Spleen (tissue), 11 donors: ENCODE data around the gene ITGA2. TPM values are rescaled to one million over a fixed set of nuclear protein-coding genes. Genes with fewer than 3 reads are reported as not detected.

Experiments used
- DNase-seq: peaks from one replicate; pipeline ENCODE4 v3.0.0-alpha.2; 2020
- H3K27ac ChIP-seq, 8 donors: fragments of 200-600 bp; sonication (generic) in 7 of 8; 1 replicate in 4 of 8; 2 replicates in 4 of 8; pipeline versions ENCODE4 v1.5.0 to v1.8.0; 2016 to 2021; ENCODE audit warnings: inconsistent platforms in 4 of 8, mild to moderate bottlenecking in 4 of 8, moderate library complexity in 1 of 8
- H3K27me3 ChIP-seq, 7 donors: fragments of 200-600 bp; sonication (generic) in 6 of 7; replicated peaks in 1 of 7; 1 replicate in 4 of 7; 2 replicates in 3 of 7; pipeline versions ENCODE4 v1.5.0 to v1.8.0; 2016 to 2021; ENCODE audit warnings: inconsistent platforms in 3 of 7, mild to moderate bottlenecking in 1 of 7
- H3K36me3 ChIP-seq, 6 donors: fragments of 200-600 bp; sonication (generic) in 5 of 6; 1 replicate in 4 of 6; 2 replicates in 2 of 6; pipeline versions ENCODE4 v1.5.0 to v1.8.0; 2016 to 2021; ENCODE audit warnings: inconsistent platforms in 2 of 6
- H3K4me1 ChIP-seq, 6 donors: fragments of 200-600 bp; sonication (generic) in 5 of 6; 1 replicate in 3 of 6; 2 replicates in 3 of 6; pipeline versions ENCODE4 v1.5.0 to v1.8.0; 2016 to 2021; ENCODE audit warnings: inconsistent platforms in 3 of 6
- H3K4me3 ChIP-seq, 8 donors: fragments of 200-600 bp; sonication (generic) in 7 of 8; 1 replicate in 4 of 8; 2 replicates in 4 of 8; pipeline versions ENCODE4 v1.5.0 to v1.8.0; 2016 to 2021; ENCODE audit warnings: inconsistent platforms in 4 of 8, mild to moderate bottlenecking in 4 of 8, moderate library complexity in 2 of 8
- H3K9me3 ChIP-seq, 8 donors: fragments of 200-600 bp; sonication (generic) in 7 of 8; 1 replicate in 4 of 8; 2 replicates in 4 of 8; pipeline versions ENCODE4 v1.5.0 to v1.8.0; 2016 to 2021; ENCODE audit warnings: inconsistent platforms in 4 of 8
- CTCF ChIP-seq, 11 experiments: fragments of 200-600 bp in 7 of 11; fragments of 450-650 bp in 4 of 11; sonication (generic) in 4 of 11; IDR thresholded peaks in 8 of 11; conservative IDR thresholded peaks in 3 of 11; 1 replicate in 7 of 11; 2 replicates in 4 of 11; pipeline versions ENCODE4 v1.4.0 to v1.8.0; 2016 to 2021; ENCODE audit warnings: antibody characterized with exemption in 11 of 11, inconsistent platforms in 4 of 11, mild to moderate bottlenecking in 1 of 11
- POLR2A ChIP-seq, 3 donors: fragments of 450-650 bp; IDR thresholded peaks; one replicate each; pipeline ENCODE4 v1.5.1; 2017; ENCODE audit warnings: antibody characterized with exemption in 3 of 3, mild to moderate bottlenecking in 1 of 3
- POLR2AphosphoS5 ChIP-seq, 3 donors: sonication (generic); formaldehyde crosslinking; IDR thresholded peaks; one replicate each; pipeline ENCODE4 v1.5.1; 2017; ENCODE audit warnings: antibody characterized with exemption in 3 of 3
- WGBS, 5 donors: extraction: QIAGEN DNeasy Blood & Tissue Kit in 3 of 5; methylation state at CpG; one replicate each; pipeline versions ENCODE4 v1.1.5 to v1.1.7; 2013 to 2018; 5-methylcytosine and 5-hydroxymethylcytosine counted together
- intact Hi-C: fragments of 100-400 bp; cut with DNase I; formaldehyde crosslinking; loops from one replicate; pipeline ENCODE4 v1.15.0; 2023; ENCODE audit warnings: low total_unique reads
- polyA plus RNA-seq, 3 donors: library from polyadenylated mRNA; stranded (reverse); fragments of 200-250 nt; gene quantifications; one replicate each; pipeline ENCODE4 v1.2.1, GENCODE V29; 2013
- total RNA-seq, 7 donors: library from RNA; depleted of rRNA in 3 of 7; stranded (reverse); fragments of >200 nt in 3 of 7; fragmentation: NEBNext Ultra II Directional in 4 of 7; extraction: Animal tissue kit (Norgen Biotek cat#: 25700) in 4 of 7; gene quantifications; one replicate each; pipeline versions ENCODE4 v1.1.0 to v1.2.1, GENCODE V29; 2016 to 2021
- donor health status: healthy with polysubstance abuse.
- donor health status: DM: no; HTN: no; CAD: no; lungs with moderate emphysema.
- donor health status: DM: no; HTN: no; CAD: no.
- donor health status: Bipolar disorder and iron deficiency.
- donor health status: healthy.
- donor health status: DM: no; HTN: no; CAD: no.
- donor health status: DM: yes; HTN: yes; CAD: no.

The ITGA2 gene
- total and polyA plus RNA-seq, 10 donors = 0.54 to 21.6 (median 13.1) TPM

- Histone ChIP-seq H3K9me3 (no peaks in the 10 kb centered on the region), H3K4me3 (no peak overlapping the region), H3K36me3 (no peaks in the 10 kb centered on the region), H3K4me1 (peaks cover 0 to 39% (median 13%) of the 10 kb centered on the region in 6 donors), H3K27me3 (no peaks in the 10 kb centered on the region), H3K27ac (no peak overlapping the region)
- DNase-seq = no peak
- intact Hi-C loops = no loop called here
- TF ChIP-seq CTCF (IDR thresholded peaks at IDR 0.05 in 8 of 11, conservative IDR thresholded peaks at IDR 0.05 in 3 of 11) = no peak
- TF ChIP-seq POLR2A (IDR thresholded peaks at IDR 0.05) = no peak
- no peak for TF ChIP-seq POLR2AphosphoS5 (IDR thresholded peaks at IDR 0.05)
These were observed 45.7 kb downstream of the ITGA2 start for GRCh38 chr5:53034832-53035231.

GRCh38 chr5:53035868-53036381, 46.8 kb downstream of the ITGA2 start:
- Histone ChIP-seq H3K9me3 (no peaks in the 10 kb centered on the region), H3K4me3 (no peak overlapping the region), H3K36me3 (no peaks in the 10 kb centered on the region), H3K27ac (no peak overlapping the region), H3K27me3 (no peaks in the 10 kb centered on the region), H3K4me1 (peaks cover 0 to 44% (median 19%) of the 10 kb centered on the region in 6 donors)
- intact Hi-C loops = no loop called here
- 53 to 82% (median 65%) methylated on average over 2 of the region's 2 CpGs for WGBS, 5 donors
- no peak for DNase-seq
- no peak for TF ChIP-seq POLR2AphosphoS5 (IDR thresholded peaks at IDR 0.05)
- no peak for TF ChIP-seq POLR2A (IDR thresholded peaks at IDR 0.05)
- TF ChIP-seq CTCF (IDR thresholded peaks at IDR 0.05 in 8 of 11, conservative IDR thresholded peaks at IDR 0.05 in 3 of 11) = no peak

DNA sequence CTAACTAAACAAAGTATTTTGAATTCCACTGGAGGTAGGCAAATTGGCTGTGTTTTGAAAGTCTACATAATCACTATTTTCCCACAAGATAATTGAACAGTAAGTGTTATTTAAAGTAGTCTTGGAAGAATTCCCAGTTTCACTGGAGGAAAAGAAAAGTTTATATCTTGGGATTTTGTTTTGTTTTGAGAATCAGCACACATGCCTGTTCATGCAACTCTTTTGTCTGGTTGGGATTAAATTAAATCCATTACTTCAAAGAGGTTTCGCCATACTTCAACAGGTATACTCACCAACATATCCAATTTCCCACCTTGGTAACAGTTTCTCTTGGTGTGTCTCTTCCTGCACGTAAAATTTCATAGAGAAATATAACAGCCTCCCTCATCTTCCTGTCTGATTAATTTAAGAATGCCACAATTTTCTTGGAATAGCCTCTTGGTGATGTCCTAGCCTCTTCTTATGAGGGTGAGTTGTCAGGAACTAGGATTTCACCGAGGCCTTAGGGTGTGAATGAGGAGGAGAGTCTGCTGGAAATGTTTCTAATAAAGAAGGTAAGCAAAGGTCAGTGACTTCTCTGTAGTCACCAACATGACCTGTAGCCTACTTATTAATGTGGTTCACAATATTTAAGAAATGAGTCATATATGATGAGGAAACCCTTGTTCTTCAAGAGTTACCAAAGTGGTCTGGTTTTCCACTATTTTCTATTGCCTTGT, 48.1 kb downstream of the ITGA2 start:
- Histone ChIP-seq H3K9me3 (no peaks in the 10 kb centered on the region), H3K4me3 (no peak overlapping the region), H3K27ac (peak overlapping the region in 2 of 8 donors; percentile 5 to 8), H3K4me1 (peaks cover 0 to 47% (median 27%) of the 10 kb centered on the region in 6 donors), H3K36me3 (no peaks in the 10 kb centered on the region), H3K27me3 (no peaks in the 10 kb centered on the region)
- TF ChIP-seq POLR2A (IDR thresholded peaks at IDR 0.05) = no peak
- TF ChIP-seq POLR2AphosphoS5 (IDR thresholded peaks at IDR 0.05) = no peak
- no peak for DNase-seq
- intact Hi-C loops = no loop called here
- WGBS, 5 donors = 73 to 82% (median 78%) methylated on average over 3 of the region's 3 CpGs

- 62 to 80% (median 65%) methylated on average over 5 of the region's 5 CpGs for WGBS, 5 donors
- Histone ChIP-seq H3K36me3 (no peaks in the 10 kb centered on the region), H3K4me1 (peaks cover 0 to 47% (median 25%) of the 10 kb centered on the region in 6 donors), H3K27ac (peak overlapping the region in 1 of 8 donors; percentile 18), H3K4me3 (no peak overlapping the region), H3K27me3 (no peaks in the 10 kb centered on the region), H3K9me3 (no peaks in the 10 kb centered on the region)
- no peak for DNase-seq
- intact Hi-C loops = no loop called here
- TF ChIP-seq CTCF (IDR thresholded peaks at IDR 0.05 in 8 of 11, conservative IDR thresholded peaks at IDR 0.05 in 3 of 11) (no peak), POLR2A (IDR thresholded peaks at IDR 0.05) (no peak), POLR2AphosphoS5 (IDR thresholded peaks at IDR 0.05) (no peak)
These were observed 49.2 kb downstream of the ITGA2 start for GRCh38 chr5:53038196-53038847.
